Measurements from ENCODE around the gene GLP1R.
"Not testable (repeated sequence)": the region's sequence is repeated elsewhere in the genome, so short reads cannot be mapped to it uniquely, and the experiment has no call there.

GLP1R gene

GRCh38 chr6:39128106-39128505, 79.5 kb downstream of the GLP1R start:
- DNase-seq (ENCODE audit: low read depth in 2 of 2), result no peak

GRCh38 chr6:39128832-39129231, 80.3 kb downstream of the GLP1R start:
- DNase-seq (ENCODE audit: low read depth in 2 of 2), result no peak

GRCh38 chr6:39130691-39131090, 82.1 kb downstream of the GLP1R start:
- DNase-seq (ENCODE audit: low read depth in 2 of 2), result no peak

- DNase-seq (ENCODE audit: low read depth in 2 of 2), result not testable (repeated sequence)
These were observed 86.2 kb downstream of the GLP1R start for GRCh38 chr6:39134761-39135160.

- not testable (repeated sequence) for DNase-seq (ENCODE audit: low read depth in 2 of 2)
These were observed 87.6 kb downstream of the GLP1R start for GRCh38 chr6:39136207-39136606.

- peak; percentile 10 to 12 for DNase-seq (ENCODE audit: low read depth in 2 of 2)
These were observed 88.7 kb downstream of the GLP1R start for GRCh38 chr6:39137245-39137644.
